WTC11 (cell line): ENCODE measurements around the gene DYNLRB2. TPM values are rescaled to one million over a fixed set of nuclear protein-coding genes. Genes with fewer than 3 reads are reported as not detected.

ENCODE experiments used
- ATAC-seq: fragments of 200-7000 bp; cut with Tn5 transposase; 2 replicates; pipeline ENCODE4 v1.10.0; 2021; ENCODE audit warnings: mild to moderate bottlenecking, moderate library complexity
- CTCF ChIA-PET: fragments of 300-600 bp; sonication (Branson Sonifier 250); formaldehyde crosslinking; loops from one replicate; lab custom pipeline; 2021; ENCODE audit warnings: antibody characterized with exemption; lab: Charles Lee
- POLR2A ChIA-PET: fragments of 350-600 bp; sonication (Branson Sonifier 250); formaldehyde crosslinking; loops from one replicate; lab custom pipeline; 2021; ENCODE audit warnings: antibody characterized with exemption; lab: Charles Lee
- DNase-seq: peaks from one replicate; pipeline ENCODE4 v3.0.0; 2021; ENCODE audit warnings: low spot score
- H3K27ac Mint-ChIP-seq: 2 replicates; pipeline ENCODE4 v1.8.0; 2021; ENCODE audit warnings: mixed read lengths
- H3K27me3 Mint-ChIP-seq: 2 replicates; pipeline ENCODE4 v1.8.0; 2021; ENCODE audit warnings: low read depth, mild to moderate bottlenecking, moderate library complexity, mixed read lengths
- H3K36me3 Mint-ChIP-seq: 2 replicates; pipeline ENCODE4 v1.8.0; 2021; ENCODE audit warnings: mixed read lengths
- H3K4me1 Mint-ChIP-seq: 2 replicates; pipeline ENCODE4 v1.8.0; 2022; ENCODE audit warnings: mixed read lengths
- H3K4me3 Mint-ChIP-seq: 2 replicates; pipeline ENCODE4 v1.8.0; 2021; ENCODE audit warnings: mild to moderate bottlenecking, moderate library complexity, mixed read lengths
- H3K9me3 Mint-ChIP-seq: 2 replicates; pipeline ENCODE4 v1.8.0; 2021; ENCODE audit warnings: mixed read lengths
- FOXJ3 ChIP-seq: sonication (generic); formaldehyde crosslinking; IDR thresholded peaks from 2 replicates; pipeline ENCODE4 v1.9.0; 2021; ENCODE audit warnings: missing genetic modification reagents, mild to moderate bottlenecking, borderline replicate concordance
- GRHL2 ChIP-seq: fragments of 250-450 bp; sonication (Bioruptor Pico); IDR thresholded peaks from 2 replicates; pipeline ENCODE4 v1.8.0; 2022; ENCODE audit warnings: mild to moderate bottlenecking, moderate library complexity; ENCODE audit not compliant: insufficient replicate concordance, severe bottlenecking
- IRF2 ChIP-seq: sonication (generic); formaldehyde crosslinking; IDR thresholded peaks from 2 replicates; pipeline ENCODE4 v1.8.0; 2022; ENCODE audit warnings: low read depth, missing genetic modification reagents, borderline replicate concordance
- KAT7 ChIP-seq: sonication (generic); formaldehyde crosslinking; IDR thresholded peaks from 2 replicates; pipeline ENCODE4 v1.8.1; 2023; ENCODE audit warnings: missing genetic modification reagents, mild to moderate bottlenecking, borderline replicate concordance
- NR1H2 ChIP-seq: sonication (generic); formaldehyde crosslinking; IDR thresholded peaks from 2 replicates; pipeline ENCODE4 v1.9.0; 2021; ENCODE audit warnings: mild to moderate bottlenecking, moderate library complexity, missing genetic modification reagents
- OVOL2 ChIP-seq: fragments of 250-450 bp; sonication (Bioruptor Pico); IDR thresholded peaks from 2 replicates; pipeline ENCODE4 v1.9.0; 2021; ENCODE audit warnings: mild to moderate bottlenecking, borderline replicate concordance
- SMAD4 ChIP-seq: sonication (generic); formaldehyde crosslinking; IDR thresholded peaks from 2 replicates; pipeline ENCODE4 v1.8.0; 2022; ENCODE audit warnings: mild to moderate bottlenecking, missing genetic modification reagents
- ZNF219 ChIP-seq: sonication (generic); formaldehyde crosslinking; IDR thresholded peaks from 2 replicates; pipeline ENCODE4 v1.8.0; 2023; ENCODE audit warnings: missing genetic modification reagents, mild to moderate bottlenecking, borderline replicate concordance
- ZNF423 ChIP-seq: fragments of 250-450 bp; sonication (Bioruptor Pico); IDR thresholded peaks from 2 replicates; pipeline ENCODE4 v2.1.2; 2022; ENCODE audit warnings: mild to moderate bottlenecking, moderate library complexity
- ZNF671 ChIP-seq: fragments of 250-450 bp; sonication (Bioruptor Pico); IDR thresholded peaks from 2 replicates; pipeline ENCODE4 v1.8.0; 2021; ENCODE audit warnings: mild to moderate bottlenecking
- total RNA-seq: library from RNA; stranded (reverse); gene quantifications from 3 replicates; pipeline ENCODE4 v1.2.3, GENCODE V29; 2021
- TF ChIP-seq, protein P1 (sequence below): sonication (generic); formaldehyde crosslinking; IDR thresholded peaks from 2 replicates; pipeline ENCODE4 v1.8.0; 2023; ENCODE audit warnings: mild to moderate bottlenecking, missing genetic modification reagents
- TF ChIP-seq, protein P2 (sequence below): fragments of 250-450 bp; sonication (Bioruptor Pico); IDR thresholded peaks from 2 replicates; pipeline ENCODE4 v2.1.2; 2022; ENCODE audit warnings: mild to moderate bottlenecking, moderate library complexity
- TF ChIP-seq, protein P3 (sequence below): fragments of 250-450 bp; sonication (Bioruptor Pico); IDR thresholded peaks from 2 replicates; pipeline ENCODE4 v1.8.0; 2021; ENCODE audit warnings: mild to moderate bottlenecking
- TF ChIP-seq, protein P4 (sequence below): sonication (generic); formaldehyde crosslinking; IDR thresholded peaks from 2 replicates; pipeline ENCODE4 v1.8.0; 2022; ENCODE audit warnings: mild to moderate bottlenecking, missing genetic modification reagents

DYNLRB2 gene
- total RNA-seq, 1 experiment from 2014 or later: not detected

DNA sequence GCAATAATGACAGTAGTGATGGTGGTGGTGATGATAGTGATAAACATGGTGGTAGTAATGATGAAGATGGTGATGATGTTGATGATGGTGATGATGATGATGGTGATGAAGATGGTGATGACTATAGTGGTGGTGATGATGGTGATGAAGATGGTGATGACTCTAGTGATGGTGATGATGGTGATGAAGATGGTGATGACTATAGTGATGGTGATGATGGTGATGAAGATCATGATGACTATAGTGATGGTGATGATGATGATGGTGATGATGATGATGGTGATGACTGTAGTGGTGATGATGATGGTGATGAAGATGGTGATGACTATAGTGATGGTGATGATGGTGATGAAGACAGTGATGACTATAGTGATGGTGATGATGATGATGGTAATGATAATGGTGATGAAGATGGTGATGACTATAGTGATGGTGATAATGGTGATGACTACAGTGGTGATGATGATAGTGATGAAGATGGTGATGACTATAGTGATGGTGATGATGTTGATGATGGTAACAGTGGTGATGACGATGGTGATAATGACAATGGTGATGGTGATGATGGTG, 35.6 kb downstream of the DYNLRB2 start (continued):
- TF ChIP-seq, protein P1, sequence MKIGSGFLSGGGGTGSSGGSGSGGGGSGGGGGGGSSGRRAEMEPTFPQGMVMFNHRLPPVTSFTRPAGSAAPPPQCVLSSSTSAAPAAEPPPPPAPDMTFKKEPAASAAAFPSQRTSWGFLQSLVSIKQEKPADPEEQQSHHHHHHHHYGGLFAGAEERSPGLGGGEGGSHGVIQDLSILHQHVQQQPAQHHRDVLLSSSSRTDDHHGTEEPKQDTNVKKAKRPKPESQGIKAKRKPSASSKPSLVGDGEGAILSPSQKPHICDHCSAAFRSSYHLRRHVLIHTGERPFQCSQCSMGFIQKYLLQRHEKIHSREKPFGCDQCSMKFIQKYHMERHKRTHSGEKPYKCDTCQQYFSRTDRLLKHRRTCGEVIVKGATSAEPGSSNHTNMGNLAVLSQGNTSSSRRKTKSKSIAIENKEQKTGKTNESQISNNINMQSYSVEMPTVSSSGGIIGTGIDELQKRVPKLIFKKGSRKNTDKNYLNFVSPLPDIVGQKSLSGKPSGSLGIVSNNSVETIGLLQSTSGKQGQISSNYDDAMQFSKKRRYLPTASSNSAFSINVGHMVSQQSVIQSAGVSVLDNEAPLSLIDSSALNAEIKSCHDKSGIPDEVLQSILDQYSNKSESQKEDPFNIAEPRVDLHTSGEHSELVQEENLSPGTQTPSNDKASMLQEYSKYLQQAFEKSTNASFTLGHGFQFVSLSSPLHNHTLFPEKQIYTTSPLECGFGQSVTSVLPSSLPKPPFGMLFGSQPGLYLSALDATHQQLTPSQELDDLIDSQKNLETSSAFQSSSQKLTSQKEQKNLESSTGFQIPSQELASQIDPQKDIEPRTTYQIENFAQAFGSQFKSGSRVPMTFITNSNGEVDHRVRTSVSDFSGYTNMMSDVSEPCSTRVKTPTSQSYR (CRISPR knock-in tag): no peak
- TF ChIP-seq KAT7 (CRISPR knock-in tag) (no peak), IRF2 (CRISPR knock-in tag) (no peak), FOXJ3 (CRISPR knock-in tag) (no peak), ZNF671 (no peak), OVOL2 (no peak), NR1H2 (no peak), ZNF219 (CRISPR knock-in tag) (no peak), GRHL2 (CRISPR knock-in tag) (no peak)
- TF ChIP-seq, protein P2, sequence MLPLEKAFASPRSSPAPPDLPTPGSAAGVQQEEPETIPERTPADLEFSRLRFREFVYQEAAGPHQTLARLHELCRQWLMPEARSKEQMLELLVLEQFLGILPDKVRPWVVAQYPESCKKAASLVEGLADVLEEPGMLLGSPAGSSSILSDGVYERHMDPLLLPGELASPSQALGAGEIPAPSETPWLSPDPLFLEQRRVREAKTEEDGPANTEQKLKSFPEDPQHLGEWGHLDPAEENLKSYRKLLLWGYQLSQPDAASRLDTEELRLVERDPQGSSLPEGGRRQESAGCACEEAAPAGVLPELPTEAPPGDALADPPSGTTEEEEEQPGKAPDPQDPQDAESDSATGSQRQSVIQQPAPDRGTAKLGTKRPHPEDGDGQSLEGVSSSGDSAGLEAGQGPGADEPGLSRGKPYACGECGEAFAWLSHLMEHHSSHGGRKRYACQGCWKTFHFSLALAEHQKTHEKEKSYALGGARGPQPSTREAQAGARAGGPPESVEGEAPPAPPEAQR (CRISPR knock-in tag): no peak
- TF ChIP-seq, all 79 proteins: peak for 0

DNA sequence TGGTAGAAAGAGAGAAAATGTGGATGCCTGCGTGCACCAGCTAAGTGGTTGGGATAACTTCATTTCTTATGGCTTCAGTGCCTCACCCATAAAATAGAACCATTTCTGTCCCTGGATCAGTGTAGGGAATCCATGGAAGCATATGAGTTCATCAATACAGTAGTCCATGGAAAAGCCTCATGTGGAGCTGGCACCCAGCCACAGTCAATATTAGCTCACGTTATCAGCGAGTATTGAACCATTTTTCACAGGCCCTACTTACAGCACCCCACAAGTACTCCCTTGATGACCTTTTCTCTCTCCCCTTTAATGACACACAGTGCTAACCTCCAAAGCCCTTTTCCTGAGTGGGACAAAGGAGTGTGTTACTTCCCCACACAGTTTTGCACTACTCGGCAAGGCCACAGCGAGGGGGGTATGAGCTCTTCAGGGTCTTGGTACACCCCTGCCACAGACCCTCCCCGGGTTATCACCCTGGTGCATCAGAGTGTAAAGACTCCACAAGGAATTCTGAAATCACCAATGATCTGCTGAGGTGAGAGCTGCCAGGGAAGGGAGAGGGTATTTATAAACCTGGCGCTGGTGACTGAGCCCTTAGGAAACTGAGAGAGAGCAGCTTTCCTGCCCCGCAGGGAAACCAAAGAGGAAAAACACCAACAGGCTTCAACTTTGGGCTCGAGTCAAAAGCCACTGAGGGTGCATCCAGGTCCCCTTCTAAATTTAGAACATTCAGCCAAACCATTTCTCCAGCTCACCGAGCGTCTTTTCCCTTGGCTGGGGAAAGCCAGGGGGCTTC, 36.9 kb downstream of the DYNLRB2 start:
- POLR2A ChIA-PET: no interaction called here
- no peak for ATAC-seq

More for the DNA sequence above, 36.9 kb downstream of the DYNLRB2 start:
- peaks cover 16% of the 10 kb centered on the region for H3K9me3 Mint-ChIP-seq
- TF ChIP-seq SMAD4 (CRISPR knock-in tag) (no peak), ZNF671 (no peak), ZNF423 (CRISPR knock-in tag) (no peak)
- TF ChIP-seq, protein P3, sequence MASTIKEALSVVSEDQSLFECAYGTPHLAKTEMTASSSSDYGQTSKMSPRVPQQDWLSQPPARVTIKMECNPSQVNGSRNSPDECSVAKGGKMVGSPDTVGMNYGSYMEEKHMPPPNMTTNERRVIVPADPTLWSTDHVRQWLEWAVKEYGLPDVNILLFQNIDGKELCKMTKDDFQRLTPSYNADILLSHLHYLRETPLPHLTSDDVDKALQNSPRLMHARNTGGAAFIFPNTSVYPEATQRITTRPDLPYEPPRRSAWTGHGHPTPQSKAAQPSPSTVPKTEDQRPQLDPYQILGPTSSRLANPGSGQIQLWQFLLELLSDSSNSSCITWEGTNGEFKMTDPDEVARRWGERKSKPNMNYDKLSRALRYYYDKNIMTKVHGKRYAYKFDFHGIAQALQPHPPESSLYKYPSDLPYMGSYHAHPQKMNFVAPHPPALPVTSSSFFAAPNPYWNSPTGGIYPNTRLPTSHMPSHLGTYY: no peak
- TF ChIP-seq, protein P4, sequence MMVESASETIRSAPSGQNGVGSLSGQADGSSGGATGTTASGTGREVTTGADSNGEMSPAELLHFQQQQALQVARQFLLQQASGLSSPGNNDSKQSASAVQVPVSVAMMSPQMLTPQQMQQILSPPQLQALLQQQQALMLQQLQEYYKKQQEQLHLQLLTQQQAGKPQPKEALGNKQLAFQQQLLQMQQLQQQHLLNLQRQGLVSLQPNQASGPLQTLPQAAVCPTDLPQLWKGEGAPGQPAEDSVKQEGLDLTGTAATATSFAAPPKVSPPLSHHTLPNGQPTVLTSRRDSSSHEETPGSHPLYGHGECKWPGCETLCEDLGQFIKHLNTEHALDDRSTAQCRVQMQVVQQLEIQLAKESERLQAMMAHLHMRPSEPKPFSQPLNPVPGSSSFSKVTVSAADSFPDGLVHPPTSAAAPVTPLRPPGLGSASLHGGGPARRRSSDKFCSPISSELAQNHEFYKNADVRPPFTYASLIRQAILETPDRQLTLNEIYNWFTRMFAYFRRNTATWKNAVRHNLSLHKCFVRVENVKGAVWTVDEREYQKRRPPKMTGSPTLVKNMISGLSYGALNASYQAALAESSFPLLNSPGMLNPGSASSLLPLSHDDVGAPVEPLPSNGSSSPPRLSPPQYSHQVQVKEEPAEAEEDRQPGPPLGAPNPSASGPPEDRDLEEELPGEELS: no peak
- TF ChIP-seq, all 79 proteins: peak for 0
- no peak for DNase-seq
- H3K27ac Mint-ChIP-seq: no peak overlapping the region
- H3K4me1 Mint-ChIP-seq: no peaks in the 10 kb centered on the region
- CTCF ChIA-PET: interaction anchor here (0.6 kb wide), 1 partner anchor 272 kb away, joined by 3 read pairs; no protein-coding TSS in a partner anchor
- no peaks in the 10 kb centered on the region for H3K36me3 Mint-ChIP-seq
- no peak overlapping the region for H3K4me3 Mint-ChIP-seq
- no peaks in the 10 kb centered on the region; the same call in 1 of the 2 replicates for H3K27me3 Mint-ChIP-seq
